Stimulated activated CD8-positive, alpha-beta memory T cell treated with anti-CD3 and anti-CD28 coated beads, Interleukin-12 subunit alpha, Interleukin-12 subunit beta, amount 100 ng/mL, for 4 hours (primary cell): Measurements from ENCODE around the gene GNPDA1.
A peak's percentile ranks its signal among the peaks of the same experiment; 100 is the strongest.
"Not testable (repeated sequence)": the region's sequence is repeated elsewhere in the genome, so short reads cannot be mapped to it uniquely, and the experiment has no call there.

ENCODE experiments used
- DNase-seq: peaks from one replicate; pipeline ENCODE4 v3.0.0-alpha.2; 2020; ENCODE audit warnings: low read depth

GNPDA1 gene

GRCh38 chr5:142012792-142013388 lies at the start of gene GNPDA1:
TSS of gene GNPDA1 (minus strand) at chr5:142013027. CDS start at chr5:142012035, 992 bp downstream.
- peak; percentile 65 for DNase-seq

DNA sequence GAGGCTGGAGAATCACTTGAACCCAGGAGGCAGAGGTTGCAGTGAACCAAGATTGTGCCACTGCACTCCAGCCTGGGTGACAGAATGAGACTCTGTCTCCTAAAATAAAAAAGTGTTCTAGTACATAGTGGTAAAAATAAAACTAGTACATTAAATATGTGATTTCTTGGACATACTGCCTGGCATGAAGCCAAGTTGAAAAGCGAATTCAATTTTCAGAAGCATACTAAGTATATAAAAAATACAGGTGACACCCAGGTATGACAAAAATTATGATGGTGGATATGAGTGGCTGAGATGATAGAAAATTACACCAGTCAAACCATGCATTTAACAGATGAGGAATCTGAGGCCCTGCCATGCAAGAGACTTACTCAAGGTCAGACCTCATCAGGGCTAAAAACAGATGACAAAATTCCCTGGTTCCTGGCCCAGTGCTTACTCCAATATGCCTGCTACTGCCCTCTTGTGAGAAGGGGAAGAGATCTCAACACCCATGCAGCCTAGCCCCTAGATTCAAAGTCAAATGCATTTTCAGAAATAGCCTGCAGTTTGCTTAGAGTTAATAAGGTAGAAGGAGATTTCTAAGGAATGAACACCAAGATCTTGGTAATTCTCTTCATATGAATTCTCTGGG lies 46.6 kb upstream of the GNPDA1 start:
- DNase-seq: no peak

GRCh38 chr5:142057697-142058056 lies 44.9 kb upstream of the GNPDA1 start:
- DNase-seq: no peak

- DNase-seq: no peak
Measured at GRCh38 chr5:142056816-142057696, 44.2 kb upstream of the GNPDA1 start.

DNA sequence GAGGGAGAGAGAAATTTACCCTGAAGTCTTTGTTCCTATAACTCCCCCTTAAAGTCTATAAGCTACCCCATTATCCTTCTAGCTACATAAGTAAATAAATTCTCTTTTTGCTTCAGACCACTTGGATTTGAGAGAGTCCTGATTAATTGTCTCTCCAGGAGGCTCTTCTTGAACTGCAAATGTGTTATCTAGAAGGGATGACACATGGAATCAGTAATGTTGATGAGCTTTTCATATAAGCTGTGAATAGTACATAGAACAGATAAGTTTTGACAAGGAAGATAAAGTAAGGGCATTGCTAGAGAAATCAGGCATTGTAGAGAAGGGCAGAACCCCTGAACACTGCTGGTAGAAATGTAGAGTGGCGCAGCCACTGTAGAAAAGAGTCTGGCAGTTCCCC lies 42.5 kb upstream of the GNPDA1 start:
- DNase-seq: no peak

DNA sequence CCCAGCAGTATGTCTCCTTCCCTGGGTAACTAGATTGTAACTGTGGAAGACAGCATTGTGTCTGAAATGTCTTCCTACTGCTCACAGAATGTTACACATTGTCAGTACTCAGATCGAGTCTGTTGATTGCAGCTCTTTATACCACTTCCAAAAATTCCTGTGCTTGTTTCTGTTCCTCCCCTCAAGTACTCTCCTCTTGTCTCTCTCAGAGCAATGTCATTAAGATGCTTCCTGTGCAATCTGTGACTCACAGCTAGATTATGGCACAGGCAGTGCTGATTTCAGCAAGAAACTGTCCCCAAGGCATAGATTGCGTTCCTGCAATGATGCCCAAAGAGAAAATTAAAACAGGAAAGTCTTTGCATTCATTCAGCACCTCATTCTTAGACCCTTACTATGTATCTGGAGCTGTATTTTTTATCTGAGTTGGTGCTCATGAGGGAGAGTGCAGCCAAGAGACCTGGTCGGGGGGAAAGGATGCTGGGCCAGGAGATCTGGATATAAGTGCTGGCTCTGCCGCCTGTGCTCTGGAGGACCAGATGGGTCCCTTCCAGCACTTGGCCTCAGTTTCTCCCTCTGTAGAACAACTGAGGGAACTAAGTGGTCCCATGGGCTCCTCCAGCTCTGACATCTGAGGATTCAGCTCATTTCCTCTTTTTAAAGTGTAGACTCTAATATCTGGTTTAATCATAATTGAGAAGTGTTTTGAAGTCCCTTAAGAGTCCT lies 40.8 kb upstream of the GNPDA1 start:
- no peak for DNase-seq

- not testable (repeated sequence) for DNase-seq
Measured at GRCh38 chr5:142052026-142052425, 39.2 kb upstream of the GNPDA1 start.

GRCh38 chr5:142048272-142048671 lies 35.4 kb upstream of the GNPDA1 start:
- DNase-seq: no peak

- no peak for DNase-seq
Measured at GRCh38 chr5:142046191-142046590, 33.4 kb upstream of the GNPDA1 start.

DNA sequence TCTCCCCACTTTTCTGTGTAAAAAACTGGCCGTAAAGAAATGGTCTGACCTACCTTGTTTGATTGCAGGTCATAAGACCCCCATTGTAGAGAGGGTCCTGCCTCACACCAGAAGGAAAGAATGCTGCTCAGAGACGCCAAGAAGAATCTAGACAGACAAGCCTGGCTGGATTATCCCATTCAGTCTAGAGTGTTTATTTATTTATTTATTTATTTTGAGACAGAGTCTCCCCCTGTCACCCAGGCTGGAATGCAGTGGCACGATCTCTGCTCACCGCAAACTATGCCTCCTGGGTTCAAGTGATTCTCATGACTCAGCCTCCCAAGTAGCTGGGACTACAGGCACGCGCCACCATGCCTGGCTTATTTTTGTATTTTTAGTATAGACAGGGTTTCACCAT lies 28.1 kb upstream of the GNPDA1 start:
- not testable (repeated sequence) for DNase-seq

DNA sequence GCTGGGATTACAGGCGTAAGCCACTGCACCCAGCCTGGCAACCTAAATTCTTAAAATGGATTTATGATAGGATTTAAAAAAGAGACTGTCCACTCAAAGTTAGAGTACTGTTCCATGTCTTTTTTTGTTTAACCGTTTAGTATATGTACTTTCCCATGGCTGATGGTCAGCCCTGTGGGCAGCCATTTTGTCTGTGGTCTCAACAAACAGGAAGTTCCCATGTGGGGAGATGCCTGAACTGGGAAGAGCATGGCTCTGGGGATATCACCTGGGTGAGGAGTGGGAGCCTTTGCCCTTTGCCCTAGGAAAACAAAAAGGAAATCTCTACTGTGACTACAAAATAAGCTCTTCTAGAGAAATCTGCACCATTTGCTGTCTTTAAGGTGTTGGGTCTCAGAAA lies 27.5 kb upstream of the GNPDA1 start:
- no peak for DNase-seq

GRCh38 chr5:142038735-142039134 lies 25.9 kb upstream of the GNPDA1 start:
- DNase-seq: no peak

- DNase-seq: not testable (repeated sequence)
Measured at GRCh38 chr5:142037599-142037998, 24.8 kb upstream of the GNPDA1 start.

- no peak for DNase-seq
Measured at GRCh38 chr5:142036918-142037317, 24.1 kb upstream of the GNPDA1 start.

DNA sequence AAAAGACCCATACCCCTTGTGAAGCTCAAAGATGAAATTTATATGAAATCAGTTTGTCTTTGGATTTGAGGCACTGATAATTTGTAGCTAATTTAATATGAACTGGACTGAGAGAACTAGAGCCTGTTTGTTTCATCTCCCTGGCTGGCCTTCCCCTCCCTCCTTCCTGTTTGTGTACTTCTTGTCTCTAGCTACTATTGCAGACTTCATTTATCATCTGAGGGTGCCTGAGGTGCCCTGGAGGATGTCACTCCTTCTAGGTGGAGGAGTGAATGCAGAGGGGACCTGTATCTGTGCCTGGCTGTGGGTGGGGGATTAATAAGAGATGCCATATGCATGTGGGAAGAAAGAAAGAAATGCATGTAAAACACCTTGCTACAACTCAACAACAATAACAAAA lies 22.2 kb upstream of the GNPDA1 start:
- DNase-seq: no peak

DNA sequence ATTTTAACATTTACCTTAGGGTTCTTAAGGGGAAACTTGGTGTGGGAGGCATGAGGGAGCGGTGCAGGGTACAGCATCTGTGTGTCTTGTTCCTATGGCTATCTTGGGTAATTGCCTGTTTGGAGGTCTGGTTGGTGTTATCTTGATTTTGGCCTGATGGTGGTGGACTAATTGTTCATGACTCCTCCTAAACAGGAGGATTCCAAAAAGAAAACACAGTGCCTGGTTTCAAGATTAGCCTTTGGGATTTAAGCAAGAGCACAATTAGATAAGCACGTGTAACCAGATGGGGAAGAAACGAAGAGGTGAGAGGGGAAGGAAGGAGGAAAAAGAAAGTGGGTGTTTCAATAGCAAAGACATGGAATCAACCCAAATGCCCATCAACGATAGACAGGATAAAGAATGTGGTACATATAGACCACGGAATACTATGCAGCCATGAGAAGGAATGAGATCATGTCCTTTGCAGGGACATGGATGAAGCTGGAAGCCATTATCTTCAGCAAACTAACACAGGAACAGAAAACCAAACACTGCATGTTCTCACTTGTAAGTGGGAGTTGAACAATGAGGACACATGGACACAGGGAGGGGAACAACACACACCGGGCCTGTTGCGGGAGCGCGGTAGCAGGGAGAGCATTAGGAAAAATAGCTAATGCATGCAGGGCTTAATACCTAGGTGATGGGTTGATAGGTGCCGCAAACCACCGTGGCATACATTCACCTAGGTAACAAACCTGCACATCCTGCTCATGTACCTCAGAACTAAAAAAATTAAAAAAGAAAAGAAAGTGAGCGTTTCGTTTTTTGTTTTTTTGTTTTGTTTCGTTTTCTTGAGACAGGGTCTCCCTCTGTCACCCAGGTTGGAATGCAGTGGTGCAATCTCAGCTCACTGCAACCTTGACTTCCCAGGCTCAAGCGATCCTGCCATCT lies 21.1 kb upstream of the GNPDA1 start:
- not testable (repeated sequence) for DNase-seq

- no peak for DNase-seq
Measured at GRCh38 chr5:142032747-142033631, 20.2 kb upstream of the GNPDA1 start.

GRCh38 chr5:142032150-142032549 lies 19.3 kb upstream of the GNPDA1 start:
- no peak for DNase-seq

- no peak for DNase-seq
Measured at GRCh38 chr5:142025637-142026036, 12.8 kb upstream of the GNPDA1 start.

- DNase-seq: peak; percentile 65
Measured at GRCh38 chr5:142024771-142025304, 12.0 kb upstream of the GNPDA1 start.
